Measurements from ENCODE around the gene SLC22A16.
"Not testable (repeated sequence)": the region's sequence is repeated elsewhere in the genome, so short reads cannot be mapped to it uniquely, and the experiment has no call there.

GRCh38 chr6:110457567-110458175 lies 18.7 kb downstream of the SLC22A16 start:
- not testable (repeated sequence) for TF ChIP-seq EZH2 (optimal IDR thresholded peaks at IDR 0.05; ENCODE audit: low read depth, low read length); EZH2phosphoT487 (IDR thresholded peaks at IDR 0.05; ENCODE audit: low read length)
- TF ChIP-seq CTCF (IDR thresholded peaks at IDR 0.05; ENCODE audit: low read length): peak; percentile 47
